COLO668 (cell line): Measurements from ENCODE around the gene ZFAND3.

Source experiments
- DNase-seq: peaks from one replicate; lab custom pipeline; 2025; ENCODE audit not compliant: unreplicated experiment; lab: John Stamatoyannopoulos, UW

Gene ZFAND3

DNA sequence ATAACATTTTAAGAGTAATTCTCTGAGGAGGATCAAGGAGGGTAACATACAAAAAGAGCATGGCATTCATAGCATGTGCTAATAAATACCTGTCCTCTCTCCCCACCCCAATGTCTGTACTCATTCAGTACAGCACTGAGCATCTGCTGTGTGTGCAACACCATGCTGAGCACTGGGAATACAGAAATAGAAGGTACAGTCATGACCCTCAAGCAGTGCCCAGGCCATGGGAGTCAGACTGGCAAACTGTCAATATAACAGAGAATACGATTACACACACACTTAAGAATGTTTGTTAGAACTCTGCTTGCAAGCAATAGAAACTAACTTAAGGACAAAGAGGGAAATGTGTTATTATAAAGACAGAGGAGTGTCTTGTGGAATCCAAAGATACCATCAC is 24.7 kb upstream of the ZFAND3 start:
- DNase-seq, result no peak

DNA sequence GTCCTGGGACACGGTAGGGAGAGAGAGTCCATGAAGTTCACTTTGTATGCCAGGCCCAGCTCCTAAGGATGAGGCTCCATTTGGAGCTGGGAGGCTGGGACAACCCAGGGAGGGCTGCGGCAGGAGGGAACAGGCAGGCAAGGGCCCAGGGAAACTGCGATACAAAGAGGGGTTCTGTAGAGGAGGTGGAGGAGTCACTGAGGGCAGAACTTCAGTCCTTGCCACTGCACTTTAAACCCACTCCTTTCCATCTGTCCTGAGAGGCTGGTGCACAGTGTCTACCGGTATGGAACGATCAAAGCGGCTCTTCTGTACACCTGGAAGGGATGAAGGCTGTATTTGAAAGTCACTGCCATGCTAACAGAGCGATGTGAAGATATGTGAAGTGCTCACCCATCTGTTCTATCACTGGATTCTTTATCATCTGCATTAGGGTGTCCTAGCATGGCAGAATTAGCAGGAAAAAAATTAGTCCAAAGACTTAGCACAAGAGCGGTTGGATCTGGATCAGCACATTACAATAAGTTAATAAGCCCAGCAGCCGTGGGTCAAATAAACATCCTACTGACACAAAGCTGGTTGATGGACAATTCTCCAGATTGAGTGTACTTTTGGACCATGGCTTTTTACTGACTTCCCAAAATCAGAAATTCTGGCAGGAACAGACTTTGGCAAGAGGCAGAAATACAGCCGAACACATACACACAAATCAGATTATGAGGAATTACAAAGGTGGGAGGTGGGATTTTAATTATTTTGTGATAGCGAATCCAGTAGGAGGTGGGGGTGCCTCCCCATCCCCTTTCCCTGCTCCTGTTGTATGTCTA is 20.9 kb upstream of the ZFAND3 start:
- no peak for DNase-seq

DNA sequence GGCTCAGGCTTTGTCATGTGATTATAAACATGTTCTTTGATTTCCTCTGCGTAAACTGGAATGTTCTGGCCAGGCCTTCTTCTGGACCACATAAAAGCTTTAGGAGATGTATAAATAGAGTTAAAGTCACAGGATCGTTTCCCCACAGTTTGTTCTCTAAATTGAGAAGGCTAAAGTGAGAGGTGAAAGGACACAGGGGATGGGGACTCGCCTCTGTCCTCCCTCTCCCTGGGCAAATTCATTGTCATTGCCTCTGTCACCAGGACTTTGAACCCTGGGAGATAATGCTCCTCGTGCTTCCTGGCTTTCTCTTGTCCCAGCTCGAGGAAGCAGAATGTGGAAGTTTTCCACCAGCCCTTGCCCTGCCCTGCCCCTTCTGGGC is 20.3 kb upstream of the ZFAND3 start:
- no peak for DNase-seq

DNA sequence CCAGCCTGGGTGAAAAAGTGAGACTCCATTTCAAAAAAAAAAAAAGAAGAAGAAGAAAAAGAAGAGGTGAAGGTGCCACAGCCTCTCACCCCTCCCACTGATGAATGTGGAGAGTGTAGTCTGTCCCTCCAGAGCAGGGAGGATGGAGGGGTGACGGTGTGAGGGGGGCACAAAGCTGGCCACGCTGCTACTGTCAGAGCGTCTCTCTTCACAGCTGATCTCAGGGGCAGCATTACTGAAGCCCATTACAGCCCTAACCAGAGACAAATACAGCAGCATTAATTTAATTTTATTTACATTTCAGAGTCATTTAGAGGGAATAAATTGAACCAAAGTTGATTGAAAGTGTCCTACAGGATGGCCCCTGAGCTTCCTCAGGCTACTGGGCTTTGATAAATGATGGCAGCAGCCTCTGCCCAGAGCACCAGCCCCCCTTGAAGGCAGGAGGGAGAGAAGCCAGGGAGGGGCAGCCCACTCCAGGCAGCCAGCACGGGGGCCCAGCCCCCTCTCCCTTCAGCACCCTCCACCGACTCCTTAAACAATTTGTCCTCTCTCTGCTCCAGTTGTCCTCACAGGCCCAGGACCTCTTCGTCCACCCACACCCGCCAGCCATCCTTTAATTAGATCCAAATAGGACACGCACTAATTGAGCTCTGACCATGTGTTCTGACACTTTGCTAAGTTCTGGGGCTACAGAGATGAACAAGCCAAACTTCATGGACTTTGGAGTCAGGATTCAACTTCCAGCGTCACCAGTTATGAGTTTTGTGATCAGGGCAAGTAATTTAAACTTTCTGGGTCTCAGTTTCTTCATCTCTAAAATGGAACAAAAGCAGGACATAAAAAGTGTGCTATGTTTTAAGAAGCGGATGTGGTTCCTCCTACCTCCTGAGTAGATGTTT is 18.6 kb upstream of the ZFAND3 start:
- no peak for DNase-seq

DNA sequence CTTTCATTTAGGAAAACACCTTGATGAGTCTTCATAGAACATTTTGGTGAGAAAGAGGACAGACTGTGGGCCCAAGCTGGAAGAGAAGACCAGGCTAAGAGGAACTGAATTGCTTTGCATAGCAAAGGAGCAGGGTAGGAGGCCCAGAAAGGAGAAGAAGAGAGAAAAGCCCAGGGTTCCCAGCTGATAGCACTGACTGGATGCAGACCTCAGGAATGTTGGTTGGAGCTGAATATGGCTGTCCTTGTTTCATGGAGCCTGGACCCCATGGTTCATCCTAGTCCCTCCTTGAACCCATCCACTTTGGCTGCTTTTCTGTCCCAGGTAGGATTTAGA is 18.0 kb upstream of the ZFAND3 start:
- DNase-seq, result no peak

DNA sequence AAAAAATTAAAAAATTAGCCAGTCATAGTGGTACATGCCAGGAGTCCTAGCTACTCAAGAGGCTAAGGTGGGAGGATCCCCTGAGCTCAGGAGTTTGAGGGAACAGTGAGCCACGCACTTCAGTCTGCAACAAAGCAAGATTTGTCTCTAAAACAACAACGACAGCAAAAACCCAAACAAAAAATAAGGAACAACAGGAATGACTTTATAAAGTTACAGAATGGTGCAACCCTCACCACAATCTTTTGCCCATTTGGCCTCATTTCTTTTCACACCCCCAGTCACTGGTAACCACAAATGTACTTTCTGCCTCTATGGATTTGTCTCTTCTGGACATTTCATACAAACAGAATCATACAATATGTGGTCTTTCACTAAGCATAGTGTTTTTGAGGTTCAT is 16.7 kb upstream of the ZFAND3 start:
- no peak for DNase-seq

DNA sequence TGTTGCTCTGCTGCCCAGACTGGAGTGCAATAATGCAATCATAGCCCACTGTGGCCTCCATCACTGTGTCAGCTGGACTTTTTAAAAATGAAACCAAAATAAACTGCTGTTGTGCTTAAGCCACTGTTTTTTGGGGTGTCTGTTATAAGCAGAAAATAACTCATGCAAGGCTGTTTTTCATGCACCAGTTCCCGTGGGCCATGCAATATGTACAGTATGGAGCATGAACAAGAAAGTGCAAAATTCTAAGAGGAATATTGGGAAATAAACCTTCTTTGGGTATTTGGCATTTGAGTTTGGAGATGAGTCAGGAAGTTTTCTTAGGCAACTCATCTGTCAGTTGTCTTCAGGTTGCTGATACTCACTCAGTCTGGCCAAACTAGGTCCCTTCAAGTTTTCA is 14.9 kb upstream of the ZFAND3 start:
- no peak for DNase-seq

DNA sequence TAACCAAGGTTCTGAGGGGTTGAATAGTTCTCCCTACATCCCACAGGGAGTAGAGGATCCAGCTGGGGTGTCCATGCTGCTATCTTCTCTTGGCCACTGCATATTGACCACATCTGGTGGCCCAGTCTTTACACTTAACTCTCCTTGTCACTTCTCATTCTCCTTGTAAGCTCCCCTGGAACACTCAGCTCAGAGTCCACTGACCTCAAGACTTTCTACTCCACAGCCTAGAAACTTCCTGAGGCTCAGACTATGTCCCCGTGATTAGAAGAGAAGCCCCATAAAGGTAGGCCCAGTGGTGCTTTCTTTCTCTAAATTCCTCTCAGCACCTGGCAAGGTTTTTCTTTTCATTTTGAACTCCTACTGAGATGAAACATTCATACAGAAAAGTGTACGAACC is 13.3 kb upstream of the ZFAND3 start:
- no peak for DNase-seq

DNA sequence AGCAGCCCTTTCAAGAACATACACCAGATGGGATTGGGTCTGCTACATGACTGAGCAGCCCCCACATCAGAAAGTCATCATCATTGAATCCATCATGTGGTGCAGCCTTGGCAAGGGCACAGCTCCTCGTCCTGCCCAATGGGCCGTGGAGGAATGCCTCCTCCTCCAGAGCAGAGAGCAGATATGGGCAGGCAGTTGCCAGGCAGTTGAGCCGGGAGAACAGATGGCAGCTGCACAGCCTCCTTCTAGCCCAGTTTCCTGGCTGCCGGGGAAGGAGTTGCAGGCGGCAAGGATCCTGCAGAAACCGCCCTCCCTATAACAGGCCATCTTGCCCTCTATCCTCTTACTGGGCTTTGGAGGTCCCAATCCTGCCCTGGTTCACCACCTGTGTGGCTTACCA is 11.9 kb upstream of the ZFAND3 start:
- DNase-seq, result no peak

DNA sequence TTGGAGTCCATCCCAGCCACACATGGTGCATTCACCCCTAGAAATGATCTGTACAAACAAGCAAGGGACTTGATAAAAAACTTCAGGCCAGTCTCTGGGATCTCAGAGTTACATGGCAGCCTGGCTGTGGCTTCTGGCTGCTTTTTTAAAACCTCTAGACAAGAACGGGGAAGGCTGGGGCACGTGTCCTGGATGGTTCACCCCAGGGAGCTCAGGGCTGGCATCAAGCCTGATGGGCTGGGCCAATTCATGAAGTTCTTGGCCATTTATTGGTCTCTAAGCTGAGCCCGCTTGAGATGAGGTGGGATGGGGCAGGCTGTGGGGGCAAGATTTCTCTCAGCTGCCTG is 10.4 kb upstream of the ZFAND3 start:
- no peak for DNase-seq

DNA sequence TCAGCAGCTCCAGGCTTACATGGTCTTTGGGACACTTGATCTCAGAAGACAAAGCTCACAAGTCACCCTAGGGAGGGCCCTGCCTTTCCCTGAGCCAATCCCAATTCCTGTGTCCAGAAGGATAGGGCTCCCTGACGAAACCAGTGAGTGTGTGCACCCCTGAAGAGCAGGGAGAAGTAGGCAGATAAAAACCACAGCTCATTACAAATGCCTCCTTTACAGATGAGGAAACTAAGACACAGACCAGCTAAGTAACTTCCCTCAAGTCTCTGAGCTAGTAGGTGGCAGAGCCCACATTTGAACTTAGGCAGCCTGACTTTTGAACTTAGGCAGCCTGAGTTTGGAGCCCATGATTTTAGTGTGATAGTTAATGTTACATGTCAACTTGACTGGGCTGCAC is 6.7 kb upstream of the ZFAND3 start:
- no peak for DNase-seq

DNA sequence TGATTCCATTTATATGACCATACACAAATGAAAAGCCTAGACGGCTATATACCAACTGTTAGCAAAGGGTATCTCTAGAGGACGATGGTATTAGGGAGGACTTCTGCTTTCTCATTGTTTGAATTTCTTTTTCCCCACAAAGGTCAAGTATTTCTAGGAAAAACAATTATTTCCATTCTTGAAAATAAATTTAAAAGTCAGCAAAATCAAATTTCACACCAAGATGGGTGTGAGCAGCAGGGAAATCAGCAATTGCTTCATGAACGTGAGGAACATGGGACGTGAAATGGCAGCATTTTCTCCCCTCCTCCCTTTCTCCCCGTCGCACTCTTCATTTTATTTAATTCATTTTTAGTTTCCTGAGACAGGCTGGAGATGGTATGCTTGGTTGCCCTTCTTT is 5.2 kb upstream of the ZFAND3 start:
- no peak for DNase-seq

DNA sequence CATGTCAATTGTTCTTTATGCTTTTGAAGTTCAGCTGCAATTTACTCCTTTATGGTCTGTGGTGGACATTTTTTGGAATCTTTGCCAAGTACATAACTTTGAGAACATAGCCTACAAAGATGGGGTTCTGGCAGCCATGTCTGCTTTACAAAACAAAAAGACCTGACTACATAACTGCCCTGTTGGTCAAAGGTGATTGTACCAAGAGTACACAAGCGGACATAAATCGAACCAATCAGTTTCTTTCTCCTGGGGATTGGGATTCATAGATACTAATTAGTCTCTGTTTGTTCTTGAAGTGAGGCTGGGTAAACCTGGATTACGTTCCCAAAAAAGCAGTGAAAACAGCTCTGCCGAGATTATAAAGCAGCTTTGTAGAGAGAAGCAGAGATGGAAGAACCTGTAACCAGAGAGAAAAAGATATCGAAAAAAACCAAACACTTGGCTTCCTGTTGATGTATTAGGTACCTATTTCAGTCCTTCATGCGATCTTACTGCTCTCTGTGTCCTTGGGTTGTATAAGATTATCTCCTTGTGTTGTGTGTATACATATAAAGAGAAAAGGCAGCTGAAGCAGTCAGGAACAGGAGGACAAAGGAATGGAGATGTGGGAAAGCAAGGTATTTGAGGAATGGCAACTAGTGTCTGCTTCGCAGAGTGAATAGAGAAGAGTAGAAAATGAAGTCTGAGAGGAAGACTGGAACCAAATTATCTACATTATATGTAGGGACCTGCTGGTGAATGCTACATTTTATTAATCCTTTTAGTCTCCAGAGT is 2.7 kb upstream of the ZFAND3 start:
- no peak for DNase-seq

DNA sequence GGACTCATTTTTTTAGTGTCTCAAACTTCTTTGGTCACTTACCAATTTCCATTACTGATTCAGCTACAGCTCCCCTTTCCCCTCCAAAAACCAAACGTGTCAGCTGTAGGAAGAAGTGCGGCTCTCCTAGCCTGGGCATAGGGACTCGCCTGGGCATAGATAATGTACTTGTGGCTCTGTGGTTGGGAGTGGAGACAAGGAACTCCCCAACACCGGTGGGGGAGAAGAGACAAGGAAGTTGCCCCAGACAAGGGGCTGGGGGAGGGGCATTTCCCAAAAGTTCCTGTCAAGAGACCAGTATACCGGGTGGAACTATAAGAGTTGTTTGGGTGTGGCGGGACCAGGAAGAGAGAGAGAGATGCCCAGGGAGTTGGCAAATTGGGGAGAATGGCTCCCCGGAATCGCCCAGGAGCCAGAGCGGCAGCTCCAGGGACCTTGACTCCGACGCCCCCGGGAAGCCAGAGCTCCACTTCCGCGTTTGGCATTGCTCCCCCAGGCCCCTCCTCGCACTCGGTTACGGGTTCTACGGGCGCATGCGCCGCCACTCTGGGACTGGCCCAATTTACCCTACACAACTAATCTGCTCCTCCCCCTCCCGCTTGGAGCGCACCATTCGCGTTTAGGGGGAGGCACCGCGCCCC is 871 bp upstream of the ZFAND3 start:
- DNase-seq, result peak; percentile 92

DNA sequence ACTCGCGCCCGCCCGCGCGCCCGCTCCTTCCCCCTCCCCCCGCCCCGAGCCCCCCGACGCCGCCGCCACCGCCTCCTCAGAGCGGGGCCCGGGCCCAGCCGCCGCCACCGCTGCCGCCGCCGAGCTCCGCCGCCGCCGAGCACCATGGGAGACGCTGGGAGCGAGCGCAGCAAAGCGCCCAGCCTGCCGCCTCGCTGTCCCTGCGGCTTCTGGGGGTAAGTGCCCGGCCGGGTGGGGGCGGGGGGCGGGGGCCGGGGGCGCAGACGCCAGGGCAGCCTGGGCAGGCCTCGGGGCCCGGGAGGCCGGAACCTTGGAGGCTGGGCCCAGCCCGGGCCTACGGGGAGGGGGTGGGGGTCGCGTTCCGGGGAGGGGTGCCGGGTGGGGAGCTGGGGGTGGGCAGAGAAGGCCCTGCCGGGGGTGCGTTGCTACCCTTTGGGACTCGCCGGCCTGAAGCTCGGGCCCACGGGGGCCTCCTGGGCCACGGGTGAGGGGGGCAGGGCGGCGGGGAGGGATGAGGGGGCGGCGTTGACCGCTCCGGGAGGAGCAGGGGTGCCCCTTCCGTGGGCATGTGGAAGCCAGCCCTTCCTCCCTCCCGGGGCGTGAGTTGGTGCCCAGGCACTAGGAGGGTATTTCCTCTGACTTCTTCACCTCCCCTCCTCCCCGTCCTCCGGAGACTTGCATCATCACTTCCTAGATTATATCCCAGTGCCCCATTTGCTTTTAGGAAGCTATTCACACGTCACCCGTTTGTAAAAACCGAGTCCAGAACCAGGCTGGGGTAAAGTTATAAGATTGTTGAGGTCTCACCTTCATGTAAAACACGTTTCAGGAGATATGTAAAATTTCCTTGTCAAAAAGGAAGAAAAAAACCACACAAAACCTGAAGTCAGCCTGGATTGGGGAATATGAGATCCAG is 533 bp downstream of the ZFAND3 start:
- DNase-seq, result peak; percentile 13

DNA sequence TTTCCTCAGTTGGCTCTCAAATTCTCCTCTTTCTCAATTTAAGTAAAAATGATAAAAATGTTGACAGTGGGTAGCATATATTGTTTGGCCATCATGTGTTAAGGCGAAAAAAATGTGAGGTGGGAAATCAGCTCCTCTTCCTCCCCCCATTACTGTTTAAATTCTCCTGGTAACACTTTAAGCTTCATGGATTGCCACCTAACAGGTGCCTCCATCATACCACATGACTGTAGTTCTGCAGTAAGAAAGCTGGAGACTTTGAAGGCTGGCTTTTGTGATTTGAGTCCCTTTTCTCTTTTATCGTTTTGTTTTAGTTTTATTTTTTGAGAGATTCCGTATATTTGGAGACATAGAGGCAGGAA is 1.2 kb downstream of the ZFAND3 start:
- DNase-seq, result no peak

DNA sequence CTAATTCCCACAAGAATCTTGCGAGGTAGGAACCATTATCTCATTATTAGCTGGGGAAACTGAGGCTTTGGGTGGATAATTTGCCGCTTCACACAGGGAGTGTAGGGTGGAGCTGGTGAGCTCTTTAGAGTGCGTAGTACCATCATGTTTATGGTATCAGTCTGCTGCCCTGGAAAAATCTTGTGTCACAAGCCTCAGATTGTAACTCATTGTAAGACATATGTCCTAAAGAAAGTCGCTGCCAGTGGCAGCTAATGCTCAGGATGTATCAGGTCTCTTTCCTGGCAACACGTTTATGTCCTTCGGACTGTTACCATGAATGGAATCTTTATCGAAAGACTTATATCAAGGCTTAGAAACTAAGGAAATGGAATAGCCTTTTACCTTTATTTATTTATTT is 1.9 kb downstream of the ZFAND3 start:
- DNase-seq, result no peak

DNA sequence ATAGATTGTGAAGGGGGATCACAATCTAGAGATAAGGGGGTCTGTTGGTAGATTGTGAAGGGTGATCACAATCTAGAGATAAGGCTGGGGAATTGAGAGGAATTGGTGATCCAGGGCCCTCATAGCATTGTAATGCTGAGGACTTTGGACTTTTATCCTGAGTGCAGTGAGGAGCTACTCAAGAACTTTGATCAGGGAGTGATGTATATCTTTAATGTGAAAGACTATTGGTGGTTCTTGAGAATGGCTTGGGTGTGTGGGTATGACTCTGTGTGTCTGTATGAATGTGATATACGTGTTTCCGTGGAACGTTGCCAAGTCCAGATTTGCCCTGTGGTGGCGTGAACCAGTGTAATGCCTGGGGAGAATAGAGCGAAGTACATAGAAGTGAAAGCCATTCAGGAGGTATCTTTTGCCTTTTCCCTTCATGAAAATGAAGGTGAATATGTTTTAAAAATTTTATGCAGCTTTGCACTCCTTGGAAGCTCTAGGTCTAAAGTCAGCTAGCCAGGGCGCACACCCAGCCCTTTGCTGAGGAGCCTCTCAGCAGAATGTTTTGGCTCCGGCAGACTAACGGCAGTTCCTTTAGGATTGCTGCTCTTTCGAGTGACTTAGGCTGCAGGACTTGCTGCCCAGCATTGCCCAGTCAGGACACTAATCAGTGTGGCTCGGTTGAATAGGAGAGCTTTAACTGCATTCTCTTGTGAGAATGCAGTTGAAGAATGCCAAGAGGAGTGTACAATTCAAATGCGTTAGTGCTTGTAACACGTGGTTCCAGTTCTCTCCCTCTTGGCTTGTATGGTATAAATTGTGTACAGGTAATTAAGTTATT is 3.5 kb downstream of the ZFAND3 start:
- peak; percentile 22 for DNase-seq

DNA sequence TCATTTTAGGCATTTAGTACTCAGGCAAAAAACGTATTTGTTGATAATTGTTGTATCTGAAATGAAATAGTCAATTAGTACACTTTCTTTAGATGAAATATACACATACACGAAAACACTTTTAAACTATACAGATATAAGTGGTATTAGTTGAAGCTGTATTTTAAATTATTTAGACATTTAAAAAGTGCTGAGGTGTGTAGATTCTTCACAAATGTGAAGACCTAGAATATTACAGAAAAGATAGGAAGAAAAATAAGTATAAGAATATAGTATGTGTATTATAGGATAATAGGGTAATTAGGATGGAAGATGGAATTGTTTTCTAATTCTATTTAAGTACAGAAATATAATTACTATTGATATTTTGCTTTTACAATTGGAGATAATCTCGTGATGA is 4.6 kb downstream of the ZFAND3 start:
- DNase-seq, result no peak

DNA sequence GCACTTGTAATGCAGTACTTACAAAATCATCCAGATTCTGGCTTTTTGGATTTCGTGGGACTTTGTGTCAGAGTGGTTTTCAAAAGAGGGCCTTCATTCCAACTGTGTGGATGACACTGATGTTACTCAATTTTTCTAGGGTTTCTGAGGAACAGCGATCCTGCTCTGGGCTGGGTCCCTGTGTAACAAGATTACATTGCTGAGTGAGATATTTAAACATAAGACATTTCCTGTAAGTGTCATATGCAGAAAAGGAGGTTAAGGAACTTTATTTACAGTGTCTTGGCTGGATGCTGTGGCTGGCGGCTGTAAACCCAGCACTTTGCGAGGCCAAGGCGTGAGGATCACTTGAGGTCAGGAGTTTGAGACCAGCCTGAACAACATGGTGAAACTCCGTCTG is 6.7 kb downstream of the ZFAND3 start:
- no peak for DNase-seq
